OCI-LY3 (cell line): Measurements from ENCODE around the gene TBK1.

Experiments
- H2AFZ ChIP-seq: fragments of 200-600, 300-600 bp; shearing (Covaris generic); 2 replicates; pipeline ENCODE4 v1.6.0; 2014; ENCODE audit warnings: antibody characterized with exemption, low read depth, low read length
- H3K27ac ChIP-seq: fragments of 200-600, 300-600 bp; sonication (generic); 2 replicates; pipeline ENCODE4 v1.5.1; 2014; ENCODE audit warnings: mild to moderate bottlenecking, low read length, moderate library complexity, mixed read lengths
- H3K27me3 ChIP-seq: fragments of 200-600, 300-600 bp; sonication (generic); 2 replicates; pipeline ENCODE4 v1.6.1; 2014; ENCODE audit warnings: low read depth, low read length, mixed read lengths
- H3K36me3 ChIP-seq: fragments of 200-600, 300-600 bp; sonication (generic); replicated peaks from 2 replicates; pipeline ENCODE3; 2014; ENCODE audit warnings: low read depth, low read length, mixed read lengths
- H3K4me1 ChIP-seq: fragments of 300-600, 200-600 bp; sonication (generic); 2 replicates; pipeline ENCODE4 v1.6.1; 2014; ENCODE audit warnings: low read length, mixed read lengths
- H3K4me2 ChIP-seq: fragments of 200-600, 300-600 bp; sonication (generic); 2 replicates; pipeline ENCODE4 v1.6.1; 2014; ENCODE audit warnings: low read length, mixed read lengths
- H3K4me3 ChIP-seq: fragments of 300-600, 200-600 bp; sonication (generic); 2 replicates; pipeline ENCODE4 v1.5.1; 2014; ENCODE audit warnings: antibody characterized with exemption, mild to moderate bottlenecking, low read length, moderate library complexity
- H3K79me2 ChIP-seq: fragments of 300-600, 200-600 bp; shearing (Covaris generic); 2 replicates; pipeline ENCODE4 v1.6.1; 2014; ENCODE audit warnings: mild to moderate bottlenecking, low read length, mixed read lengths
- H3K9ac ChIP-seq: fragments of 300-600, 200-600 bp; shearing (Covaris generic); 2 replicates; pipeline ENCODE4 v1.6.0; 2014; ENCODE audit warnings: mild to moderate bottlenecking, low read length, moderate library complexity
- H3K9me3 ChIP-seq: fragments of 200-600, 300-600 bp; shearing (Covaris generic); 2 replicates; pipeline ENCODE4 v1.6.1; 2014; ENCODE audit warnings: low read length, mixed read lengths; ENCODE audit not compliant: insufficient read depth
- H4K20me1 ChIP-seq: fragments of 200-600, 300-600 bp; sonication (generic); 2 replicates; pipeline ENCODE4 v1.6.1; 2016; ENCODE audit warnings: low read length, mixed read lengths; ENCODE audit not compliant: insufficient read depth
- CTCF ChIP-seq: fragments of 200-600, 300-600 bp; sonication (generic); IDR thresholded peaks from 2 replicates; pipeline ENCODE4 v1.5.1; 2014; ENCODE audit warnings: antibody characterized with exemption, low read length, low read depth
- EZH2phosphoT487 ChIP-seq: fragments of 200-600 bp; shearing (Covaris generic); IDR thresholded peaks from 2 replicates; pipeline ENCODE4 v1.6.1; 2018; ENCODE audit warnings: antibody characterized with exemption, mixed run types, low read depth

The TBK1 gene

DNA sequence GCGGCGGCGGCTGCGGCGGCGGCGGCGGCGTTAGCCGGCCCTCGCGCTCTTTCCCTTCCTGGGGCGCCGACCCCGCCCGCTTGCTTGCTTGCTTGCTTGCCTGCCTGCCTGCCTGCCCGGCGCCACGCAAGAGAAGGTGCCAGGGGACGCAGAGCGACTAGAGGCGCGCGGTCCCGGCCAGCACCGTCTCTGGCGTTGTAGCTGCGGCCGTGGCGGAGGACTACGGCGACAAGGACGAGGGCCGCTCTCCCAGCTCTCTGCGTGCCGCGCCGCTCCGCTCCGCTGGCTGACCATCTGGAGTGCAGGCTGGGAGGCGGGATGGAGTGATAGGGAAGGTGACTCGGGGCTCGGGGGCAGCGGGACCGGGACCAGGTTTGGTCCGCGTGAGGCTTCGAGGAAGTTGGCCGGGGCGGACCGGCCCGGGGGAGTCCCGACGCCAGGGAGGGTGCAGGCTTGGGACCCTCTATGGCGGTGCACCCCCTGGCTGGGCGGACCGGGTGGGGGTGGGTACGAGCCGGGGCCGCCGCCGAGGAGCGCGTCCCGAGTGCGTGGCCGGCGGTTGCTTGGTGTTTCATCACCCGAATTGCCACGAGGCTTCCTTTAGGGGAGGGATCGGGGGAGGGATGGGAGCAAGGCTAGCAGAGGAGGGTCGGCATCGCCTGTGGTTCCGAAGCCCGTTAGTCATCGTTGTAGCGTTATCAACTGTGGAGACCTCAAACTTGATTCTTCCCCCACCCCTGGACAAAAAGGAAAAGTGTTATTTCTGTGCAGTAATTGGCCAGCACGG, 47.3 kb upstream of the TBK1 start:
- Histone ChIP-seq H3K36me3 (peaks cover 4% of the 10 kb centered on the region), H3K4me3 (peak overlapping the region; percentile 98), H3K4me1 (0 out of 2 replicates have a peak, but pooled peaks cover 5% of the 10 kb centered on the region), H4K20me1 (no peaks in the 10 kb centered on the region), H3K79me2 (peaks cover 54% of the 10 kb centered on the region), H3K27me3 (no peaks in the 10 kb centered on the region), H3K4me2 (peak overlapping the region; percentile 73), H3K9me3 (no peaks in the 10 kb centered on the region), H3K9ac (peak overlapping the region; percentile 99), H2AFZ (peak overlapping the region; percentile 85), H3K27ac (peak overlapping the region; percentile 91)
- TF ChIP-seq EZH2phosphoT487 = no peak
- no peak for TF ChIP-seq CTCF

GRCh38 chr12:64407342-64408223, 44.3 kb upstream of the TBK1 start:
- Histone ChIP-seq H2AFZ (no peak overlapping the region), H3K36me3 (peaks cover 27% of the 10 kb centered on the region), H4K20me1 (no peaks in the 10 kb centered on the region), H3K9ac (no peak overlapping the region), H3K79me2 (peaks cover 73% of the 10 kb centered on the region), H3K4me1 (0 out of 2 replicates have a peak, but pooled peaks cover 5% of the 10 kb centered on the region), H3K4me3 (no peak overlapping the region), H3K27me3 (no peaks in the 10 kb centered on the region), H3K27ac (no peak overlapping the region), H3K9me3 (no peaks in the 10 kb centered on the region), H3K4me2 (no peak overlapping the region)
- TF ChIP-seq CTCF = no peak
- TF ChIP-seq EZH2phosphoT487 = no peak

DNA sequence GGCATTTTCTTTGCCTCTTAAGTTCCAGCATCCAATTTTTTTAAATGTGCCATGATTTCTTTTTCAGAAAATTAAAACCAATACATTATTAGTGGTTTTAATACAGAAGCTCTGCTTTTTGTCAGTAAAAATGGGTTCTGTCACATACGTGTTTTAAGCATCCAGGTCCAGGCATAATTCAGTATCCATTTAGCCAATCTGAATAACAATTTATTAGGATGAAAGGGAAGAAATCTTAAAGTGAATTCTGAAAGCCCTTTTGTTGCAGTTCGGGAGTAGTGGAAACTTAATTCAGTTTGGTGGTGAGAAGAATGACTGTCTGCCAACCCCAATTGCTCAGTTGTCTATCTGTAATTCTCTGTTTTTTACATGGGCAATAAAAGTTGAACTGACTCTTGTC, 40.5 kb upstream of the TBK1 start:
- H3K79me2 ChIP-seq = peaks cover 64% of the 10 kb centered on the region
- no peak for TF ChIP-seq CTCF
- TF ChIP-seq EZH2phosphoT487 = no peak
- no peak overlapping the region for H3K27ac ChIP-seq
- no peaks in the 10 kb centered on the region for H3K9me3 ChIP-seq
- no peaks in the 10 kb centered on the region for H3K27me3 ChIP-seq
- no peak overlapping the region for H2AFZ ChIP-seq
- no peak overlapping the region for H3K4me2 ChIP-seq
- H3K36me3 ChIP-seq = peaks cover 56% of the 10 kb centered on the region
- H4K20me1 ChIP-seq = no peaks in the 10 kb centered on the region
- H3K4me3 ChIP-seq = no peak overlapping the region
- no peak overlapping the region for H3K9ac ChIP-seq
- H3K4me1 ChIP-seq = no peaks in the 10 kb centered on the region

DNA sequence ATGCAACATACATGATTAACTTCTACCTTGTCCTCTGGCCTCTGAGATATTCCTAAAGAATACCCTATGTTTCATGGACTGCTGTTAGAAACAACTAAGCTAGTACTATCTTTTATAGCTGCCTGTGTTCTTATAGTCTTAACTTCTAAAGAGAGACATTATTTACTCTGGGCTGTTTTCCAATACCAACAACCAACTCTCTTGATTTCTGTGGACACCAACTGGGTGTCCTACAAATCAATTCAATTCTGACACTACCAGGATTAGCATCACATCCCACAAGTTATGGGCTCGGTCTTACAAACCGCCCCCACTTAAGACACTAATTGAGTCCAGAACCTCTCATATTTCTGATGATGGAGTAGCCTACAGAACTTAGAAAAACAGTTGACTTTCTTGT, 39.5 kb upstream of the TBK1 start:
- Histone ChIP-seq H3K27ac (no peak overlapping the region), H3K9me3 (no peaks in the 10 kb centered on the region), H3K4me2 (no peak overlapping the region), H3K9ac (no peak overlapping the region), H2AFZ (no peak overlapping the region), H3K36me3 (peaks cover 61% of the 10 kb centered on the region), H3K4me1 (no peaks in the 10 kb centered on the region), H3K79me2 (peaks cover 53% of the 10 kb centered on the region), H3K4me3 (no peak overlapping the region), H3K27me3 (no peaks in the 10 kb centered on the region), H4K20me1 (no peaks in the 10 kb centered on the region)
- no peak for TF ChIP-seq CTCF
- no peak for TF ChIP-seq EZH2phosphoT487
